Activated CD4-positive, alpha-beta T cell treated with anti-CD3 and anti-CD28 coated beads, Interleukin-10, Interleukin-2, amounts not matched to agents 100 ng/mL and 50 ng/mL, durations not matched to agents 16 hours and 8 hours (primary cell): ENCODE data around the gene FAM114A2.

ENCODE experiments used
- DNase-seq: peaks from one replicate; pipeline ENCODE4 v3.0.0-alpha.2; 2020

Gene FAM114A2

DNA sequence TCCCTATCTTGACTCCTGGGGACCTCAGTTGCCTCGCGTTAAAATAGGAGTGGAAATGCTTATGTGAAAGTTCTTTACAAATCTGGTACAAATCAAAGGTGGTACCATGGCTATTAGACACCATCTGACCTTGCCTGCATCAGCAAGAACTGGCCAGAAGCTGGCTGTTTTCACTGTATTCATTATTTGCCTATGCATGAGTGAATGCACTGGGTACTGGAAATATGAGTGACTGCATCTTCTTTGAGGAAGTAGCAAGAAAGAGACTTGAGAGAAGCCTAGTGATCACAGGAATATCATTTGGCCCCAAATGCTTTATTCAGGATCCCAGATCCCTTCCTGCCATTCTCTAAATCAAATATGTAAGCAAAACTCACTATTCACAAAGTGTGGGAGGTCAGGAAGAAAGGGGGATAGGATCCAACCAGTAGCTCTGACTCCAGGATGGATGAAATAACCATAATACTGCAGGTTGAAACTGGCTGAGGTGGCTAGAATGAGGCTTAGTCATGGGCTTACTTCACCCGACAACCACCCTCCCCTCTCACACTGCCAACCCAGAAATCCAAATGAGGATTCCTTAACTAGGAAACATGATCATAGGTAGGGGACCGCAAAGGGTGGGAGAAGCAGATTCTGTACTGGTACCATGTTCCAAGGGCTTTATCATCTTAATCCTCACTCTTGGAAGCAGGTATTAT, 56.7 kb downstream of the FAM114A2 start:
- DNase-seq, result no peak

DNA sequence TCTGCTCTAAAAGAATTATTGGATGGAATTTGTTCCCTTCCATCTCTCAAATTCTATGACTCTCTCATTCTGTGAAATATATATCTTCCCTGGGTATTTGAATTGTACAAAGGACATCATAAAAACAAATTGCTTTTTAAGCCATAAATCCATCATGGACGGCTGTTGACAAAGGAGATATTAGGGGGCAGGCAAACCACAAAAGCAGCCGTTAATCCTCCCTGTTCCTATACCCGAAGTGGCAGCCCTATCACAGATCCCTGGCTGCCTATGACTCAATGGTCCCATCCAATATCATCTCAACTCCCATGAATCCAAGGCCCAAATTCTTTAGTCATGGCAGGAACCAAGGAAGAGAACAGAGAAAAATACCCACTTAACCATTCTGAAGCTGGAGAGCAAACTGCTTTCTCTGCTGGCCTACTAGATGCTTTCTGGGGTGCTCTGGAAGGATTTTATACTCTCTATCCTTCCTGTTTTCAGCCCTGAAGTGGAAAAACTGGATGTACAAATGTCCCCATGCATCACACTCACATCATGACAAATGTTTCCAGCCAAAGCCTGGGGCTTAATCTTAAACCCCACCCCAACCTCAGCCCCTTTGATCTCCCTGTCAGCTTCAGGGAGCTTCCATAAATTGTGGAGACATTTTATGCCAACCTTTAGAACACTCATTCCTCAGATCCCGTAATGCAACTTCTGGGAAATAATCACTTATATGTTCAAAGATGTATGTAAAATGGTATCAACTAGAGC, 59.5 kb downstream of the FAM114A2 start:
- no peak for DNase-seq

DNA sequence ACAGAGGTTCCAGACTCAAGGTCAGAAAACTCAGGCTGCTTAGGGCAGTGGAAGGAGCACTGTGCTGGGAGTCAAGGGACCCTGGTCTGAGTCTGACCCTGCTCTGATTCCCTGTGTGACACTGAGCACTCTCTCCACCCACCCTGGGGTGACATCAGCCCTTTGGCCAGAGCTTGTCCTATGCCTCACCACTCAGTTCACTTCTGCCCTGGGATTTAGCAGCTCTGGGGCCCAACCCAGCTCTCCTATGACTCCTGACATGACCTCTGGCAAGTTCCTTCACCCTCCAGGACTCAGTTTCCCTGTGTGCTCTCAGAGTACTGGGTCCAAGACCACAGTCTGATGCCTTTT, 63.9 kb downstream of the FAM114A2 start:
- no peak for DNase-seq

DNA sequence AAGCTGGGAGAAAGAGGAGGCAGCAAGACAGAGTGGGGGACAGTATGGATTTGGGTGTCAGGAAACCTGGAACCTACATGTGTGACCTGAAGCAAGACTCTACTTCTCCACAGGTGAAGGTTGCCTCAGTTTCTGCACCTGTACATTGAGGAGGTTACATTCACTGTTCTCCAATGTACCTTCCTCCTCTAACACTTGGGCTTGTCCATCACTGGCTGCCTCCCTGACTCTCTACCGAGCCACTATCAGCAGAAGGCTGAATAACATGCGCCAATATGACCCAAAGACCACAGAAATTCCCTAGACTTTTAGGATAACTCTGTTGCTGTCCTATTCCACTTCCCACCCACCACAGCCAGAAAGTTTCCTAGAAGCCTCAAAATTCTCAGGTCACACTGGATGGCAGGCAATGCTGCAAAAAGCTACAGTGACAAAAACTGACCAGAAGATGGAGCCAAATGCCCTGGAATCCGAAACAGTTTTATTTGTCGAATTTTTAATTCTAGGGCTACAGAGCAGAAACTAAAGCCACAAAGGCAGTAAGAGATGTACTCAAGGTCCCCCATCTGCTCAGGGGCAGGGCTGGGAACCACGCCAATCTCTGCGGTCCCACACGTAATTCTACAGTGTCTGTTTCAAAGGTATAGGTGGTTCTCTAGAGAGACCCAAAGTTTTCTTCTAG, 64.4 kb downstream of the FAM114A2 start:
- peak; percentile 51 for DNase-seq

DNA sequence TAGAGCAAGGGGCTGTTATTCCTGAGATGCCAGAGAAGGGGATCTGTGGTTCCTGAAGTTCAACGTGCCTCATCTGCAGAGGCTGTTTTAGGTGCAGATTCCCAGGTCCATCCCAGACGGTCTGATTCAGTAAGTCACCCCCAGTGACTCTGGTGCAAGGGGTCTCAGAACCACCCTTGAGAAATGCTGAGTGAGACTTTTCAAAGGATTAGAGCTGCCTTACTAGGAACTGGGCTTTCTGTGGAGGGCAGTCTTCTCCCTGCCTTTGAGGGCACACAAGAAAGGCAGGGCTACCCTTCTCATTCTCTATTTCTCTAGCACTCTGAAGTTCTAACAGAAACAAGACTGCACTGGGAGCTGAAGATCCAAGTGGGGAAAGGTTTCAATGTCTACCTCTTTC, 66.5 kb downstream of the FAM114A2 start:
- DNase-seq, result no peak

DNA sequence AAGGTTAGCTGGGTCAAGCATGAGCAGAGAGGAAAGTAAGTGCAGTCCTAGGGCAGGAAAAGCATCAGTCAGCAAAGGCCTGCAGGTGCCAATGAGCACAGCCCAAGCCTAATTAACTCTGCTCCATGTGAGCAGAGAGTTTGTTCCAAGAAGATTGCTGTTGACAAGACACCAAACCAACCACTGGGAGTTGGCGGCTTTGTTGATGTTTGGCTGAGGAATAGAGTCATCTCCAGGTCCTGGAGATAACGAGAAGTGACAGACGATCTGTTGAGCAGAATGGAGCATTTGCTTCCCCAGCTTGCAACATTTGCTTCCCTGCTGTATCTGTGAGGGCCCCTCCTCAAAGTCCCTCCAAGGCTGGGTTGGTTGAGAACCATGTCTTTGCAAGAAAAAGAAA, 68.2 kb downstream of the FAM114A2 start:
- no peak for DNase-seq

DNA sequence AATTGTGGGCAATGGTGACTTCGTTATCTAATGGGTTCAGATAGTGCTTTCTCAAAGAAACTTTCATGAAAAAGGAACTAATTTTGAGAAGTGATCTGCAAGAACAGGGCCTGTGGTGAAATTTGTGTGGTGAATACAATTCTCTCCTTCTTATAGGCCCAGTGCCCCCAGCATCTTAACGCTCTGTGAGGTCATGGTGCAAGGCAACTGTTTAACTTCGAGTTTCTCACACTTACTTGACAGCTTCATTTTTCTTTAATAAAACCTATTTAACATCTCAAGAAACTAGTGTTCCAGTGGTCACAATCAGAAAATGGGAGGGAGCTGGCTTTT, 69.2 kb downstream of the FAM114A2 start:
- DNase-seq, result no peak

DNA sequence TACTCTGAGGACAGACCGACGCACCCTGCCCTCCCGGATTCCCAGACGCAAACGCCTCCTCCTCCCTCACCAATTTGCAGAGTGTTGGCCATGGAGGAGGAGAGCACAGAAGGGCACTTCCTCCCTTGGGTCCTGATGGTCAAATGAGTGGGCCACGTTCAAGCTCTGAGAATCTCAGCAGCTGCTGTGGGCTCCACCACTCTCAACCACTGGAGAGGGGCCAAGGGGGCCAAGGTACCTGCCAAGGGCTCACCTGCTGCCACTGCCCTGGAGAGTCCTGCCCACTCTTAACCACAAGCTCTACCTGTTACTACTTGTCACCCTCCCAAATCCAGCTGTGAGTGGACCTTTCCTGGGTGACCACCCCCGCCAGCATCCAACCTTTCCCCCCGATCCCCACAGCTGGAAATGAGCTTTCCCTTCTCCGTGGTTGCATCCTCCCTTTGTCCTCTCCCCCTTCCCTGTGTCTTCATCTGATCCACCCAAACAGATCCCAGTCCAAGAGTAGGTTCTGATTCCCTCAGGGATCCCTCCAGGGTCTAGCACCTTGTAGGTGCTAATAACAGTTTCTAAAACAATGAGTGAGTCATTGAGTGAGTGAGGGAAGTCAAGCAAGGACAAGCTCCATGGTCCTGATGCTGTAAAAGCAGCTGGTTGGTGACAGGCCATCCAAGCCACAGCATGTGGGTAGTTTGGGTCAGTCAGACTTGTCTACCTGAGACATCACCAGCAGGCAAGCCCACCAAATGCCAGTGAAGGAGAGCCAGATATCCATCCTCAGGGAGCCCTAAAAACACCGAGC, 69.7 kb downstream of the FAM114A2 start:
- DNase-seq, result no peak

DNA sequence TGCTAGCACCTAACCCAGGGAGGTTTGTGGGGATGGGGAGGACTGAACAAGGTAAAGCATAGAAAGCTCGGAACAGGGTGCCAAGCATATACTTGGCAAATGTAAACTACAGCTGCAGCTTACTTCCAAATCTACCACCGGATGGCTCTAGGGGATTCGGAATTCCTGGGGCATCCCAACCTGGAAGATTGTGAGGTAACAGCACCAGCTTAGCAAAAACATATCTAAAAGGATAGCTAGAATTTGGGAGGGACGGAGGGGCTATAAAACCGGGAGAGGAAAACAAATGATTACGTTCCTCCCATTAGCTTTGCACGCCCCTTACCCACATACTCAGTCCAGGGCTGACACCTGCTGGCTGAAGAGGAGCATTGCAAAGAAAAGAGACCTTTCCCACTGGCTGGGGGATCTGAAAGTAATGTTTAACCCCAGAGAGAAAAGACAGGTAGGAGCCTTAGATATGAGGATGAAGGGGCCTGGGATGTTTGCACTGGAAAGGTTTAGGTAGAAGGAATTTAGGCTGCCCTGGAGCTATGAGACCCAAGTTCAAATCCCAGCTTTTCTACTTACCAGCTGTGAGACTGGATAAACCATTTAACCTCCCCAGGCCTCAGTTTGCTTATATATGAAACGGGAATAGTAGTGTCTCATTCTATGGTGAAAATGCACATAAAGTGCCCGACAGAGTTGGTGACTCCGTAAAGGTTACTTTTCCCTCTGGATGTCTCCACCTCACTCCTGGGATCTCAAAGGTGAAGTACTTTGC, 73.6 kb downstream of the FAM114A2 start:
- peak; percentile 65 for DNase-seq

DNA sequence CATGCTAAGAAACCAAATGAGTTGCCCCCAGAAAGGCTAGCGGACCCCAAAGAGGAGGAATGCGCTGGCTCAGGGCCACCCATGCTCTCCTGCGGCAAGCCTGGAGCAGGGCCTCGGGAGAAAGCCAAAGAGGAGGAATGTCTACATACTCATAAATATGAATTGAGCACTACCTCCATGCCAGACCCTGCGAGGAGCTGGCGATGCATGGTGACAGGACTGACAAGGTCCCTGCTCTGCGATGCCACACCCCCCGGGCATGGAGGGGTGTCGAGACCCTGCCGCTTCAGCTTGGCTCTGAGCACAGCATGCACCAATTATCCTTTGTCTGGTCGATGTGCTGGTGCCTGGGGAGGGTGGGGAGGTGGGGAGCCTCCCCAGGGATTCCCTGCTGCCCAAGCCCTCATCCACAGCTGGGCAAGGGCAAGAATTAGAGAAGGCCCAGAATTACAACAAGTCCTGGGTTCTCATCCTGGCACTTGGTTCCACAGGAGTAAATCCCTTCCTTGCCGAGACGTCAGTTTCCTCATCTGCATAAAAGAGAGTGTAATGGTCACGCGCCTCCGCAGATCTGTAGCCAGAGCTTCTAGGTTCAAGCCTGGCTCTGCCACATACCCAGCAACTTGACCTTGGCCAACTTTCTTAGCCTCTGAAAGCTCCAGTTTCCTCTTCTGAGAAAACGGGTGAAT, 74.4 kb downstream of the FAM114A2 start:
- DNase-seq, result no peak

DNA sequence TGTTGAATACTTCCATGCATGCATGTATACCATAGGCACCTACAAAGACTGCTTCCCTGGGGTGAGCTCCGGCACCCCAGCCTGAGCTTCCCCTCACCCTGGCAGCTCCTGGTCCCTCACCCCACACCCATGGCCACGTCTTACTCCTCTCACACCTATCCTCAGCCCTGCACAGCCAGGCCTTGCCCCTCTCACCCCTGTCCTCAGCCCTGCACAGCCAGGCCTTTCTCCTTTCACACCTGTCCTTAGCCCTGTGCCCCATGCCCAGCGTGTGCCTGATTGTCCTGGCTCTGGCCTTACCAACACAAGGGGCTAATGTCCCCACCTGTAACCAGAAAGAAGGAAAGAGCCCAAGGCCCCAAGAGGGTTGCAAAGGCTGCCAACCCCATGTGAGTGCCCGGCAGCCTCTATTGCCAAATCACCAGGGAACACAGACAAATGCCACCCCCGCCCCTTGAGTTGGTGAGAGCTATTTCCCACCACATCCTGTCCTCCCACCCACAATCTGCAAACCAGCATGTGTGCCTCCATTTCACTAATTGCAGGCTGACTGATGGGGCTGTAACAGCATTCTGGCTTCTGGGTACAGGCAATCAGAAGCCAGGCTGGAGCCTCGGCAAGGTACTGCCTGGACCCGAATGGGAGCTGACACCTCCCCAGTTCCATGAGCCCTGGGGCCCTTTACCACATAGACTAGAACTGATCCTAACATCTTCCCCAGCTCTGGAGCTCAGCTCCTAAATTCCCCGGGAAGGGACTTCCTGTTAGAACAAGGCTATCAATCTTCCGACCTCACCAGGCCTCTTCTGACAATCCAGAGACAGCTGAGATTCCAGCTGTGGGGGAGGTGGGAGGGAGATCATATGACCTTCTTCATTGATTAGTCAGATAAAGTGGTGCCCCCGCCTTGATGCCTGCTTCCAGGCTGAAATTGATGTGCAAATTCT, 78.2 kb downstream of the FAM114A2 start:
- DNase-seq, result peak; percentile 19

DNA sequence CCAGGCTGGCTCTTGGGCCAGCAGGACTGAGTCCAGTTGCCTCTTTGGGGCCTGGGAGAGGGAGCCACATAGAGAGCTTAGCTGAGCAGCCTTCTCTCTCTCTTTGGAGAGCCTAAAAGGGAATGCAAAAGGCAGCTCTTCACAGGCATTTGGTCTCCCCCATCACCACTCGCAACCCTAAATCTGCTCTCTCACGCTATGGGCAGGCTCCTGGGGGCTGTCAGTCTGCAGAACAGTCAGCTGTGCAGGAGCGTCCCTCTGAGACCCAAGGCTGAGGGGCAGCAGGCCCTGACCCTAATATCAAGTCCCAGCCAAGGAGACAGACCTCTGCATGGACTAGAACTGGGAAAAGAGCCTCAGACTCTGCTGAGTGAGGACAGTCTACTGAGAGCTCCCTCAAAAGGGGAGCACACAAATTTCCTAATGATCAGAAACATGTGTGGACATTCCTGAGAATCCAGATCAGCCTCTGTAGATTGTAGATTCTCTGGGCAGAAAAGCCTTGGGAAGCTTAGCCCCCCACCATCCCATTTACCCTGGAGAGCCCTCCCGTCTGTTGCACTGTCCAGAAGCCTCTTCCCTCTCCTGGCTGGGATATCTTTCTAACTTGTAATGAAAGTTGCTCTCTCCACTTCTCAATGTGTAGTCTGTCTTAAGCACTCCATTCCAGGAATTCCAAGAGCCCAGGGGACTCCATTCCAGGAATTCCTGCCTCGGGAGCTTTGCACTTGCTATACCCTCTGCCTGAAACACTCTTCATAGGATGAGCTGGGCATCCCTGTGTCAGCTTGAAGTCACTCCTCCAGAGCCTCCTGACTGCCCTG, 79.4 kb downstream of the FAM114A2 start:
- no peak for DNase-seq

DNA sequence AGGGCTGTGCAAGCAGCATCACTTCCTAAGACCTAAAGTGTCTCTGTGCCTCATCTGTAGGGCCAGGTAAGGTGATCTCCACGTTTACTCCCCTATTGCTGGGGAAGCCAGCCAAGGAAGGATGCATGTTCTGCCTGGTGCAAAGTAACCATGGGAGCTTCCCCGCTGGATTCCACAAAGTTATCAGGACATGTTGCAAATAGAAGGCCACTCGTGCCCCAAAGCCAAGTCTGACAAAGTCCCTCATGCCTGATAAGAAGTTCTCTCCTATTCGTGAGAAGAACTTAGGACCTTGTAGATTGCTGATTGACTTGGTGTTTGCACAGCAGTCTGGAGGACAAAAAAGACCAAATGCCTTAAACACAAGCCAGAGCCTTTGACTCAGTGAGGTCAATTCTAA, 81.5 kb downstream of the FAM114A2 start:
- DNase-seq, result no peak

DNA sequence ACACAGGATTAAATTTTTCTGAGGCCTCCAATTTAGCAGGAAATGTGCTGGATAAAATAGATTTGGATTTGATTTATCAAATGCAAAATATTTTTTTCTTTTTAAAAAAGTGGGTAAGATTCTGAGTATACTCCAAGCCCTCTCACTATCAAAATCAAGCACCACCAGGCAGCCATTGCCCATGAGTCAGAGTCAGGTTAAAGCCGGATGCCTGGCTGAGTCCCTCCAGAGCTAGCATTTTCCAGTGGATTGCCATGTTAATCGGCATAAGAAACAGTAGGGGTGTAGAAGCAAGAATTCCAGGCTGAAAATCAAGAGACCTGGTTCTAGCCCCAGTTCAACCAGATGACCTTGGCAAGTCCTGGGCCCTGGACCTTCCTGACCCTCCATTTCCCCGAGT, 85.3 kb downstream of the FAM114A2 start:
- DNase-seq, result no peak

DNA sequence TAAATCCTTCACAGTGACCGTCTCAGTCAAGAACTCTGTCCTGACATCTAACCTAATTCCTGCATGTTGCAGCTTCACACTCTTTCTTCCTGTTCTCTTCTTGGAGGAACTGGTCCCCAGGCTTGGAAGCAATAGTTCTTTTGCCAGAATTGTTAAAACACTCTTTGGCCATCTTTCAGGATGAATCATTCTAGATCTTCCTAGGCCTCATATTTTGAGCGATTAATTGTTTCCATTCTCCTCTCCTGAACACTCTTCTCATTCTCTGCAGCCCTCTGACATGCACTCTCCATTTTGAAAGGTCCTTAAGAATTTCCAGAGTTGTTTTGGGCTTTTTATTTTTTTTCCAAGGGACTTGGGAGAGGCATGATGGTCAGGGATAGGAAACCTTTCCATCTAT, 85.8 kb downstream of the FAM114A2 start:
- DNase-seq, result no peak

DNA sequence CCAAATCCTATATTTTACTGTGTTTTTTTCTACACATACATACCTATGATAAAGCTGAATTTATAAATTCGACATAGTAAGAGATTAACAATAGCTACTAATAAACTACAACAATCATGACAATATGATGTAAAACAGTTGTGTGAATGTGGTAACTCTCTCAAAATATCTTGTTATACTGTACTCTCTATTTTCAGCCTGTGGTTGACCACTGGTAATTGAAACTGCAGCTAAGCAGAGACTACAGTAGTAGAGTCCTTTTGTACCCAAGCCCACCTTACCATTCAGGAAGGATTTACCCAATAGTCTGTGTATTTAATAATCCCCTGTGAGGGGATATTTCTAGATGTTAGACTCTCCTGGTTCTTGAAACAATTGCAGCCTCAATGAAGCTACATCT, 86.7 kb downstream of the FAM114A2 start:
- no peak for DNase-seq

DNA sequence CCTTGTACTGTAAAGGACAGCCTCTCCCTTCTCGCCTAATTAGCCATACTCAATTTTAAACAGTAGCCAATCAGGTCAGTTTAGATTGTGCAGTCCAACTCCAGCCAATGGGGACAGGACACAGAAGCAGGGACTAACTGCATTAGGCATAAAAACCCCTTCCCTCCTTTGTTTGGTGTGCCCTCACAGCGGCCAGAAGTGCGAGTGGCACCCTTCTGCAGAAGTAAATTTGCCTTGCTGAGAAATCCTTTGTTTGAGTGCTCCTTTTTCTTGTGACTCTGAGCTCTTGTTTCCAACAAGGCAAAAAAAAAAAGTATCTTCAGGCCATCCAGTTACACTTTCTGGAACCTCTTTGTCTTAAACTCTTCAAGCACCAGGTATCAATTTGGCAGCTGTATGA, 97.4 kb downstream of the FAM114A2 start:
- no peak for DNase-seq
